Measurements from ENCODE around the gene LDLRAP1.

The LDLRAP1 gene

GRCh38 chr1:25614501-25615171, 71.2 kb downstream of the LDLRAP1 start:
- no peak for DNase-seq (ENCODE audit: low read depth, low spot score)
- no peak overlapping the region for H3K4me3 ChIP-seq (ENCODE audit: low read depth, low read length)
- in situ Hi-C loops (cut with HindIII; ENCODE audit: low sequenced_read_pairs): no loop called here
- TF ChIP-seq, protein P1, sequence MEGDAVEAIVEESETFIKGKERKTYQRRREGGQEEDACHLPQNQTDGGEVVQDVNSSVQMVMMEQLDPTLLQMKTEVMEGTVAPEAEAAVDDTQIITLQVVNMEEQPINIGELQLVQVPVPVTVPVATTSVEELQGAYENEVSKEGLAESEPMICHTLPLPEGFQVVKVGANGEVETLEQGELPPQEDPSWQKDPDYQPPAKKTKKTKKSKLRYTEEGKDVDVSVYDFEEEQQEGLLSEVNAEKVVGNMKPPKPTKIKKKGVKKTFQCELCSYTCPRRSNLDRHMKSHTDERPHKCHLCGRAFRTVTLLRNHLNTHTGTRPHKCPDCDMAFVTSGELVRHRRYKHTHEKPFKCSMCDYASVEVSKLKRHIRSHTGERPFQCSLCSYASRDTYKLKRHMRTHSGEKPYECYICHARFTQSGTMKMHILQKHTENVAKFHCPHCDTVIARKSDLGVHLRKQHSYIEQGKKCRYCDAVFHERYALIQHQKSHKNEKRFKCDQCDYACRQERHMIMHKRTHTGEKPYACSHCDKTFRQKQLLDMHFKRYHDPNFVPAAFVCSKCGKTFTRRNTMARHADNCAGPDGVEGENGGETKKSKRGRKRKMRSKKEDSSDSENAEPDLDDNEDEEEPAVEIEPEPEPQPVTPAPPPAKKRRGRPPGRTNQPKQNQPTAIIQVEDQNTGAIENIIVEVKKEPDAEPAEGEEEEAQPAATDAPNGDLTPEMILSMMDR (IDR thresholded peaks at IDR 0.05; ENCODE audit: low read depth, low read length): no peak

- DNase-seq (ENCODE audit: low read depth, low spot score): no peak
- no peak overlapping the region for H3K4me3 ChIP-seq (ENCODE audit: low read depth, low read length)
- in situ Hi-C loops (cut with HindIII; ENCODE audit: low sequenced_read_pairs): no loop called here
- TF ChIP-seq, protein P1 (IDR thresholded peaks at IDR 0.05; ENCODE audit: low read depth, low read length): no peak
Observed at GRCh38 chr1:25615172-25615541, 71.8 kb downstream of the LDLRAP1 start.

- DNase-seq (ENCODE audit: low read depth, low spot score): no peak
- in situ Hi-C loops (cut with HindIII; ENCODE audit: low sequenced_read_pairs): no loop called here
- H3K4me3 ChIP-seq (ENCODE audit: low read depth, low read length): peak overlapping the region; percentile 38
- TF ChIP-seq, protein P1 (IDR thresholded peaks at IDR 0.05; ENCODE audit: low read depth, low read length): no peak
Observed at GRCh38 chr1:25615563-25616094, 72.2 kb downstream of the LDLRAP1 start.

- TF ChIP-seq, protein P1 (IDR thresholded peaks at IDR 0.05; ENCODE audit: low read depth, low read length): peak; percentile 37
- in situ Hi-C loops (cut with HindIII; ENCODE audit: low sequenced_read_pairs): no loop called here
- peak; percentile 62 for DNase-seq (ENCODE audit: low read depth, low spot score)
- peak within 1 kb of the TSS; percentile 38 for H3K4me3 ChIP-seq (ENCODE audit: low read depth, low read length)
Observed at GRCh38 chr1:25616095-25616986, 72.9 kb downstream of the LDLRAP1 start, which contains the start of gene MAN1C1. TSS of gene MAN1C1 (plus strand) at chr1:25616791. CDS start at chr1:25617798, 1,007 bp downstream.

DNA sequence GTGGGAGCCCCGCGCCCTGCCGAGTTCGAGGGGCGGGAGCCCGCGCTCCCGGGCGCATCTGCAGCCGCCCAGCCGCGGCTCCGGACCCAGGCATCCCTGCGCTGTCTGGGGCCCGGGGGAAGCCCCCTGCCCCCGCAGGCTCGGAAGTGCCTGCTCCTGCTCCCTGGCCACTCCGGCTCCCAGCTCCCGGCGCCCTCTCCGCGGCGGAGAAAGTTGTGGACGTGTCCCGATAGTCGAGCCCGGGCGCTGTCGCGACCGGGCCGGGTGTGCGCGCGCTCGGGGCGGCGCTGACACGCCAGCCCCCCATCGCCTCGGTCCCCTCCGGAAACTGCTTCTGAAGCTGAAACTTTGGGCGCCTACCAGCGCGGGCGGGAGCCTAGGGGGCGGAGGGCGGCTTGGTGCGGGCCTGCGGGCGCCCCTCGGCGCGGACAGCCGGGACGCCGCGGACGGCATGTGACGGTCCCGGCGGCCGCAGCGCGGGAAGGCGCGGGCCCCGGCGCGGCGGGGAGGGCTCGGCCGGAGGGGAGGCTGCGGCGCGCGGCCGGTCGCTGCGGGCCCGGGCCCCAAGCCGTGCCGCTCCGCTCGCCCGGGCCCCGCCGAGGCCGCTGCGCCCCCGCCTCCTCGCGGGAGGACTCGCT, 73.7 kb downstream of the LDLRAP1 start:
- DNase-seq (ENCODE audit: low read depth, low spot score): no peak
- H3K4me3 ChIP-seq (ENCODE audit: low read depth, low read length): peak overlapping the region; percentile 37
- TF ChIP-seq, protein P1 (IDR thresholded peaks at IDR 0.05; ENCODE audit: low read depth, low read length): no peak
- in situ Hi-C loops (cut with HindIII; ENCODE audit: low sequenced_read_pairs): no loop called here
